ENCODE results near the gene LY6G5C.

LY6G5C gene

DNA sequence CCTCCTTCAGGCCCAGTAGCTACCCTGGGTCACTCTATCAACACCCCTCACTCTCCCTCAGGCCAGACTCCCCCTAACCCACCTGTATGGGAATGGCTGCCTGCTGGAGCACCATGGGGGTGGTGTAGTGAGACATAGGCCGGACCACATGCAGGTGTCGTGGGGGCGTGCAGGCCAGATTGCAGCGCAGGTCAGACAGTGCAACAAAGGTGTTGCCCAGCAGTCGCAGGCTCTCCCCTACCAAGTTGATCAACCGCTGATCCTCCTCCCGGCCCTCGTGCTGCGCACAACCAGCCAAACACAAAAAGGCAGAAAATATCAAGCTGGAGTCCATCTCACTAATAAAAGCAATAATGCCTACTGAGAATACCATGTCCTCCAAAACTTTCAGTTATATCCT is 35.5 kb downstream of the LY6G5C start:
- H3K9me3 ChIP-seq (ENCODE audit: severe bottlenecking) = no peaks in the 10 kb centered on the region
- no peak overlapping the region for H3K27ac ChIP-seq
- no peak for TF ChIP-seq CTCF (IDR thresholded peaks at IDR 0.05; ENCODE audit: low read depth, low read length)
- no peaks in the 10 kb centered on the region for H3K27me3 ChIP-seq (ENCODE audit: insufficient read depth, low read depth, severe bottlenecking)
- H3K36me3 ChIP-seq = peaks cover 97% of the 10 kb centered on the region
- H3K4me3 ChIP-seq (ENCODE audit: low read depth, low read length) = no peak overlapping the region
- DNase-seq = no peak

- H3K36me3 ChIP-seq = peaks cover 97% of the 10 kb centered on the region
- no peaks in the 10 kb centered on the region for H3K9me3 ChIP-seq (ENCODE audit: severe bottlenecking)
- DNase-seq = no peak
- no peak for TF ChIP-seq CTCF (IDR thresholded peaks at IDR 0.05; ENCODE audit: low read depth, low read length)
- no peak overlapping the region for H3K4me3 ChIP-seq (ENCODE audit: low read depth, low read length)
- no peaks in the 10 kb centered on the region for H3K27me3 ChIP-seq (ENCODE audit: insufficient read depth, low read depth, severe bottlenecking)
- no peak overlapping the region for H3K27ac ChIP-seq
These were observed 36.9 kb downstream of the LY6G5C start for GRCh38 chr6:31643818-31644454.

DNA sequence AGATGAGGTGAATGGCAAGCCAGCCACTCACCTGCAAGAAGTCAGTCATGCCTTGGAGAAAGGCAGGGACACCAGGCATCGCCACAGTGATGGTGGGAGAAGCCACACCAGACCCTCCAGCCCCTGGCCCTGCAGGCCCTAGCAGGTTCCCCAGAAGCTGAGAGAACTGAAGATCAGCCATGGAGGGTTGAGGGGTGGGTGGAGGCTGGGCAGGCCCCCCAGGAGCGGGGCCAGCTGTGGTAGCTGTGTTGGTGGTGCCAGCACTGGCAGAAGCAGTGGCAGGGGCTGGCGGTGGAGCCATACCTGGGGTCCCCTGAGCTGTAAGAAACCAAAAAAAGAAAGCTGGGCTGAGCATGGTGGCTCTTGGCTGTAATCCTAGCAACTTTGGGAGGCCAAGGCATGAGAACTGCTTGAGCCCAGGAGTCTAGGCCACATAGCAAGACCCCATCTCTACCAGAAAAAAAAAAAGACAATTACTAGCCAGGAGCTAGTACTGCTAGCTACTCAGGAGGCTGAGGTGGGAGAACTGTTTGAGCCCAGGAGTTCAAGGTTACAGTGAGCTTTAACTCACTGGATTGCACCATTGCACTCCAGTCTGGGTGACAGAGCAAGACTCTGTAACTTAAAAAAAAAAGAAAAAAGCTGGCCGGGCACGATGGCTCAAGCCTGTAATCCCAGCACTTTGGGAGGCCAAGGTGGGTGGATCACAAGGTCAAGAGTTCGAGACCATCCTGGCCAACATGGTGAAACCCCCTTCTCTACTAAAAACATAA is 37.9 kb downstream of the LY6G5C start:
- Histone ChIP-seq H3K27ac (no peak overlapping the region), H3K36me3 (peaks cover 97% of the 10 kb centered on the region)

DNA sequence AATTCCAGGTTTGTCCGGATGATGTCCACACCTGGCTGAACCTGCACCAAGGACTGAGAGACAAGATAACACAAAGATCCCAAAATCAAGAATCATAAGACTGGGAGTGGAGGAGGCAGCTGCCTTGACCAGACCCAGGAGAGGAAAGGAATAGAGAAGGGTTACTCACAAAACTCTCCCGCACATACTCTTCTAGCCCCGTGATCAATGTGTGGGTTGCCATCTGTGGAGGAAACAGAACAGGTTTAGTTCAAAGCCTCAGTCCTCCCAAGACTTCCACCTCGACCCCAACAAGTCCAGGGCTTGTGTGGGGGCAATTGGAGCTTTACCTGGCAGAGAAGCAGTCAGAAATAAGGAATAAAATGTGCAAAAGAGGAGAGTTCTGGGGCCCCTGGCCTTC is 39.5 kb downstream of the LY6G5C start:
- Histone ChIP-seq H3K27me3 (ENCODE audit: insufficient read depth, low read depth, severe bottlenecking) (no peaks in the 10 kb centered on the region), H3K4me3 (ENCODE audit: low read depth, low read length) (no peak overlapping the region), H3K36me3 (peaks cover 96% of the 10 kb centered on the region), H3K9me3 (ENCODE audit: severe bottlenecking) (no peaks in the 10 kb centered on the region), H3K27ac (no peak overlapping the region)
- no peak for DNase-seq
- TF ChIP-seq CTCF (IDR thresholded peaks at IDR 0.05; ENCODE audit: low read depth, low read length) = no peak

More for the DNA sequence above, 37.9 kb downstream of the LY6G5C start:
- Histone ChIP-seq H3K9me3 (ENCODE audit: severe bottlenecking) (no peaks in the 10 kb centered on the region), H3K4me3 (ENCODE audit: low read depth, low read length) (no peak overlapping the region), H3K27me3 (ENCODE audit: insufficient read depth, low read depth, severe bottlenecking) (no peaks in the 10 kb centered on the region)
- TF ChIP-seq CTCF (IDR thresholded peaks at IDR 0.05; ENCODE audit: low read depth, low read length) = no peak
- no peak for DNase-seq

DNA sequence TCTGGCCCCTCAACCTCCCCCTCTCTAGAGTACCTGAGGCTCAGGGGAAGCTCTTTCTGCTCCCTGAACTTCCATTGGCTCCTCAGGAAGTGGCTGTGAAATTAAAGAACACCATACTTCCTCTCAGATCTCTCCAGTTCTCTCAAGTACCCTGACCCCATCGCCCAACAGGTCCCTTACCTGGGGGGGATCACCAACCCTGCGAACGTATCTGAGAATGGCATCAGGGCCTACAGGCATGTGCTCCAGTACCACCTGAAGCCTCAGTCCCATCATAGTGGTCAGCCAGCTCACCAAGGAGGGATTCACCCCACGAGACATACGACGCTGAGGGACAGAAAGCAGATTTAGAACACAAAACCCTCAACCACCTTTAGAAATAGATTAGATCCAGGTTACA is 40.3 kb downstream of the LY6G5C start:
- no peak overlapping the region; the same call in 1 of the 2 replicates for H3K27ac ChIP-seq
- no peak for TF ChIP-seq CTCF (IDR thresholded peaks at IDR 0.05; ENCODE audit: low read depth, low read length)
- H3K9me3 ChIP-seq (ENCODE audit: severe bottlenecking) = no peaks in the 10 kb centered on the region
- peaks cover 96% of the 10 kb centered on the region for H3K36me3 ChIP-seq
- DNase-seq = no peak
- no peaks in the 10 kb centered on the region for H3K27me3 ChIP-seq (ENCODE audit: insufficient read depth, low read depth, severe bottlenecking)
- H3K4me3 ChIP-seq (ENCODE audit: low read depth, low read length) = no peak overlapping the region
